Pancreas (tissue), 10 donors: ENCODE results near the gene ALPK3. TPM values are rescaled to one million over a fixed set of nuclear protein-coding genes. Genes with fewer than 3 reads are reported as not detected.
A peak's percentile ranks its signal among the peaks of the same experiment; 100 is the strongest.
"Not testable (repeated sequence)": the region's sequence is repeated elsewhere in the genome, so short reads cannot be mapped to it uniquely, and the experiment has no call there.

Experiments
- ATAC-seq, 4 donors: fragments of 200-7000 bp; cut with Tn5 transposase; one replicate each; pipeline versions ENCODE4 v1.8.0 to v1.9.1; 2020; ENCODE audit warnings: mild to moderate bottlenecking in 4 of 4, moderate library complexity in 4 of 4
- DNase-seq, 6 donors: peaks; one replicate each; pipeline ENCODE4 v3.0.0-alpha.2; 2020
- FAIRE-seq: peaks from 2 replicates; lab custom pipeline; 2012; peaks lifted over from hg19 to GRCh38; lab: Jason Lieb, UNC
- H3K27ac ChIP-seq, 4 donors: fragments of 200-600 bp; sonication (generic); 1 replicate in 3 of 4; 2 replicates in 1 of 4; pipeline versions ENCODE4 v1.5.0 to v1.8.0; 2020
- H3K27me3 ChIP-seq, 4 donors: fragments of 200-600 bp; one replicate each; pipeline ENCODE4 v1.8.0; 2021
- H3K36me3 ChIP-seq, 3 donors: fragments of 200-600 bp; sonication (generic) in 1 of 3; one replicate each; pipeline versions ENCODE4 v1.5.0 to v1.8.0; 2020 to 2021
- H3K4me1 ChIP-seq, 3 donors: fragments of 200-600 bp; one replicate each; pipeline ENCODE4 v1.8.0; 2021
- H3K4me3 ChIP-seq, 4 donors: fragments of 200-600 bp; sonication (generic) in 2 of 4; one replicate each; pipeline versions ENCODE4 v1.5.0 to v1.8.0; 2020 to 2021
- H3K9me3 ChIP-seq, 4 donors: fragments of 200-600 bp; one replicate each; pipeline ENCODE4 v1.8.0; 2021
- CTCF ChIP-seq, 4 donors: fragments of 200-600 bp; sonication (generic) in 3 of 4; IDR thresholded peaks; one replicate each; pipeline versions ENCODE4 v1.5.0 to v1.8.0; 2021; ENCODE audit warnings: antibody characterized with exemption in 4 of 4
- WGBS, 2 donors: extraction: QIAGEN DNeasy Blood & Tissue Kit; methylation state at CpG; one replicate each; pipeline ENCODE4 v1.1.7; 2013; 5-methylcytosine and 5-hydroxymethylcytosine counted together
- intact Hi-C, 3 donors: fragments of 100-400 bp; cut with DNase I; formaldehyde crosslinking; loops; one replicate each; pipeline versions ENCODE4 v1.11.1 to v1.14.2; 2022
- polyA plus RNA-seq, 2 donors: library from polyadenylated mRNA; stranded (reverse); fragments of 200-250 nt; gene quantifications; one replicate each; pipeline ENCODE4 v1.2.3, GENCODE V29; 2013
- total RNA-seq, 6 donors: library from RNA; stranded (reverse); fragmentation: NEBNext Ultra II Directional in 4 of 6; extraction: Animal tissue kit (Norgen Biotek cat#: 25700) in 4 of 6; gene quantifications; one replicate each; pipeline versions ENCODE4 v1.2.1 to v1.2.4, GENCODE V29; 2021 to 2023
- donor health status: healthy with polysubstance abuse.
- donor health status: DM: no; HTN: no; CAD: no; lungs with moderate emphysema.
- donor health status: DM: no; HTN: no; CAD: no.
- donor health status: control.
- donor health status: control.
- donor health status: Bipolar disorder and iron deficiency.
- donor health status: DM: yes; HTN: yes; CAD: no.
- donor health status: DM: no; HTN: no; CAD: no.
- donor health status: DM: no; HTN: no; CAD: no.
- donor health status: DM: yes; HTN: yes; CAD: no.

The ALPK3 gene
- total and polyA plus RNA-seq, 8 donors, result 3.2 to 23.7 (median 9.3) TPM

GRCh38 chr15:84844964-84845363, 27.8 kb downstream of the ALPK3 start:
- Histone ChIP-seq H3K9me3 (no peaks in the 10 kb centered on the region), H3K36me3 (no peaks in the 10 kb centered on the region), H3K4me1 (peaks cover 15 to 29% (median 28%) of the 10 kb centered on the region in 3 donors), H3K27me3 (no peaks in the 10 kb centered on the region), H3K4me3 (no peak overlapping the region), H3K27ac (peak overlapping the region in 3 of 4 donors; percentile 33 to 99 (median 88))
- intact Hi-C loops, result no loop called here
- DNase-seq (no peak), FAIRE-seq (no peak), ATAC-seq (peak; percentile 11 to 64 (median 38))
- WGBS, 2 donors, result 16 to 17% methylated on average over 2 of the region's 2 CpGs
- TF ChIP-seq CTCF (IDR thresholded peaks at IDR 0.05), result no peak

GRCh38 chr15:84845631-84846030, 28.5 kb downstream of the ALPK3 start:
- H3K9me3 ChIP-seq, FAIRE-seq, intact Hi-C loops, H3K36me3 ChIP-seq, H3K27me3 ChIP-seq, H3K4me3 ChIP-seq: not testable (repeated sequence)
- peak in 5 of 6 donors; percentile 51 to 81 (median 65) for DNase-seq
- peaks cover 8 to 24% (median 21%) of the 10 kb centered on the region in 3 donors for H3K4me1 ChIP-seq
- TF ChIP-seq CTCF (IDR thresholded peaks at IDR 0.05), result peak; percentile 28 to 68 (median 57)
- H3K27ac ChIP-seq, result peak overlapping the region in 2 of 4 donors; percentile 88 to 99
- peak in 3 of 4 donors; percentile 58 to 63 (median 58) for ATAC-seq
- WGBS, 2 donors, result 69 to 70% methylated on average over 7 of the region's 7 CpGs

GRCh38 chr15:84846269-84846668, 29.1 kb downstream of the ALPK3 start:
- Histone ChIP-seq H3K27ac (peak overlapping the region in 2 of 4 donors; percentile 88 to 99), H3K9me3 (no peaks in the 10 kb centered on the region), H3K27me3 (no peaks in the 10 kb centered on the region), H3K36me3 (no peaks in the 10 kb centered on the region), H3K4me1 (peaks cover 4 to 19% (median 16%) of the 10 kb centered on the region in 3 donors), H3K4me3 (no peak overlapping the region)
- ATAC-seq, result no peak
- DNase-seq, result no peak
- TF ChIP-seq CTCF (IDR thresholded peaks at IDR 0.05), result no peak
- FAIRE-seq, result no peak
- WGBS, 2 donors, result 100% methylated on average over 1 of the region's 1 CpG
- intact Hi-C loops, result no loop called here

- intact Hi-C loops, result no loop called here
- H3K9me3 ChIP-seq, result no peaks in the 10 kb centered on the region
- DNase-seq (no peak), FAIRE-seq (no peak), ATAC-seq (no peak)
- H3K27me3 ChIP-seq, result no peaks in the 10 kb centered on the region
- TF ChIP-seq CTCF (IDR thresholded peaks at IDR 0.05), result no peak
- H3K4me3 ChIP-seq, result no peak overlapping the region
- H3K36me3 ChIP-seq, result no peaks in the 10 kb centered on the region
- peaks cover 0 to 13% (median 10%) of the 10 kb centered on the region in 3 donors for H3K4me1 ChIP-seq
- H3K27ac ChIP-seq, result no peak overlapping the region
Measured at GRCh38 chr15:84847382-84847781, 30.2 kb downstream of the ALPK3 start.

- intact Hi-C loops, result no loop called here
- WGBS, 2 donors, result 62 to 66% methylated on average over 5 of the region's 5 CpGs
- peak overlapping the region in 1 of 4 donors; percentile 50 for H3K27ac ChIP-seq
- H3K9me3 ChIP-seq, result no peaks in the 10 kb centered on the region
- H3K4me1 ChIP-seq, result peaks cover 0 to 9% (median 4%) of the 10 kb centered on the region in 3 donors
- H3K27me3 ChIP-seq, result no peaks in the 10 kb centered on the region
- no peak overlapping the region for H3K4me3 ChIP-seq
- ATAC-seq (peak in 2 of 4 donors; percentile 30 to 48), FAIRE-seq (no peak), DNase-seq (no peak)
- no peak for TF ChIP-seq CTCF (IDR thresholded peaks at IDR 0.05)
- no peaks in the 10 kb centered on the region for H3K36me3 ChIP-seq
Measured at GRCh38 chr15:84852212-84852611, 35.1 kb downstream of the ALPK3 start.
